Daoy (cell line): ENCODE measurements around the gene DSP. TPM values are rescaled to one million over a fixed set of nuclear protein-coding genes. Genes with fewer than 3 reads are reported as not detected.

Experiments
- DNase-seq: peaks from one replicate; pipeline ENCODE4 v3.0.0-alpha.2; 2015; ENCODE audit warnings: low read depth
- total RNA-seq: library from RNA; depleted of rRNA; stranded (reverse); fragments of >200 nt; shearing (Covaris generic); gene quantifications from 2 replicates; pipeline ENCODE4 v1.2.3, GENCODE V29; 2014; rRNA removed

DSP gene
- total RNA-seq, 1 experiment from 2014 or later = 62.7 TPM

GRCh38 chr6:7594579-7595125, 53.2 kb downstream of the DSP start:
- DNase-seq = no peak

- no peak for DNase-seq
These were observed 62.5 kb downstream of the DSP start for GRCh38 chr6:7604003-7604402.

- DNase-seq = no peak
These were observed 63.0 kb downstream of the DSP start for GRCh38 chr6:7604506-7604905.

- peak; percentile 53 for DNase-seq
These were observed 74.3 kb downstream of the DSP start for GRCh38 chr6:7615611-7616383.

- peak; percentile 70 for DNase-seq
These were observed 76.6 kb downstream of the DSP start for GRCh38 chr6:7617801-7618764.

GRCh38 chr6:7621761-7622160, 80.3 kb downstream of the DSP start:
- no peak for DNase-seq

GRCh38 chr6:7624796-7625710, 83.6 kb downstream of the DSP start:
- DNase-seq = no peak

- DNase-seq = no peak
These were observed 87.0 kb downstream of the DSP start for GRCh38 chr6:7628479-7628878.

GRCh38 chr6:7628909-7629308, 87.4 kb downstream of the DSP start:
- DNase-seq = no peak

GRCh38 chr6:7629321-7629720, 87.8 kb downstream of the DSP start:
- no peak for DNase-seq

- DNase-seq = no peak
These were observed 89.3 kb downstream of the DSP start for GRCh38 chr6:7630792-7631191.

- DNase-seq = no peak
These were observed 90.0 kb downstream of the DSP start for GRCh38 chr6:7631466-7631865.

GRCh38 chr6:7632501-7633290, 91.2 kb downstream of the DSP start:
- DNase-seq = no peak

- no peak for DNase-seq
These were observed 91.9 kb downstream of the DSP start for GRCh38 chr6:7633361-7633760.

- peak; percentile 54 for DNase-seq
These were observed 94.7 kb downstream of the DSP start for GRCh38 chr6:7636151-7636550.

Other genes with a start within 250 kb of the DSP start
- gene SSR1, start 228.5 kb upstream of the DSP start, total RNA-seq = 154 and 200 TPM in 2 replicates
- 0.11 and 0.36 TPM in 2 replicates for gene CAGE1, start 151.9 kb upstream of the DSP start, total RNA-seq
- gene RIOK1, start 151.9 kb upstream of the DSP start, total RNA-seq = 37.9 and 48.8 TPM in 2 replicates
- 15.5 and 15.9 TPM in 2 replicates for gene SNRNP48, start 48.5 kb downstream of the DSP start, total RNA-seq
- 0.34 and 0.80 TPM in 2 replicates for gene BMP6, start 184.4 kb downstream of the DSP start, total RNA-seq